Duodenal mucosa (tissue), 2 donors: ENCODE results near the gene IQGAP3.

Source experiments
- H3K27ac ChIP-seq: one replicate; pipeline ENCODE4 v1.7.0; 2013; ENCODE audit warnings: low read depth, low read length
- H3K27me3 ChIP-seq, 2 donors: one replicate each; pipeline ENCODE4 v1.7.0; 2013; ENCODE audit warnings: low read length in 2 of 2, control low read depth in 1 of 2; ENCODE audit not compliant: insufficient read depth in 2 of 2, control insufficient read depth in 1 of 2
- H3K36me3 ChIP-seq, 2 donors: one replicate each; pipeline ENCODE4 v1.7.0; 2013; ENCODE audit warnings: low read length in 2 of 2, control low read depth in 1 of 2; ENCODE audit not compliant: insufficient read depth in 2 of 2, control insufficient read depth in 1 of 2
- H3K4me1 ChIP-seq, 2 donors: one replicate each; pipeline ENCODE4 v1.7.0; 2013; ENCODE audit warnings: low read length in 2 of 2, control low read depth in 1 of 2; ENCODE audit not compliant: insufficient read depth in 2 of 2, control insufficient read depth in 1 of 2
- H3K4me3 ChIP-seq, 2 donors: one replicate each; pipeline ENCODE4 v1.7.0; 2013; ENCODE audit warnings: low read length in 2 of 2, low read depth in 1 of 2
- H3K9ac ChIP-seq, 2 donors: one replicate each; pipeline ENCODE4 v1.7.0; 2013; ENCODE audit warnings: low read length in 2 of 2, low read depth in 1 of 2
- H3K9me3 ChIP-seq, 2 donors: one replicate each; pipeline ENCODE4 v1.7.0; 2013; ENCODE audit warnings: low read length in 2 of 2, control low read depth in 1 of 2; ENCODE audit not compliant: control insufficient read depth in 1 of 2

Gene IQGAP3

DNA sequence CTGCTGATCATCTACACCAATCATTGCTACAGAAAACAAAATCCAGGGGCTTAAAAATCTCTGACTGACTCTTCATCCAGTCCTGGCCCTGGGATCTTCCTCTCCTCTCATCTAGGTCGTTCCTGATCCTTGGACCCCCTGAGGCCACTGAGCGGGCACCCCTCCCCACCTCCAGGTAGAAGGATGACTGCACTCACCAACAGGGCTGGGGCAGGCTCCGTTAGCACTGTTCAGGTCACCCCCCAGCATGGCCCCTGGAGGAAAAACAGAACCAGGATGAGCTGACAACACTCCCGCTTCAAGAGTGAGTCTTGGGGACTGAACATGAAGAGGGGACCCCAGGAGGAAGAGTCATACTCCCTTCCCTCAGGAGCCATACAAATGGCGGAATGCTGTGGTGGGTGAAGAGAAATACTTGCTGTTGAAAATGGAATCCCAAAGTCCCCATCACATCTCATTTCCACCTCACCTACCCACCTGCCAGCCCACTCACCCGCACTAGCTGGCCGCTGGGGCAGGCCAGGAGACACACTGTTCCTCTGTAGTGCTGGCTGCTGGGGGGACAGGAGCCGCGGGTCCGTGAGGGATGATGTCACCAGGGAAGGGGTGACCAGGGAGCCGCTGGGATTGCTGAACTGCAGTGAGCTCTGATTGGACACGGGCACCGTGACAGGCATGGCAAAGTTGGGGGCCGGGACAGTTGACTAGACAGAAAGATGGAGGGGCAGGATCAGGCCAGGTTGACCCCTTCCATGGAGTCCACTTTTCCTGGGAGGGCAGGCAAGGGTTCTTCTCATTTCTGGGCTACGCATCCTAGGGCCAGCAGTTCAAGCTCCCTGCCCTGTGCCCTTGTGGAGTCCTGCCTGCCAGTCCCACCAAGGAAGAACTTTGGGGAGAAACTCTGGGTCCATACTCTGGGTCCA, 93.0 kb downstream of the IQGAP3 start:
- Histone ChIP-seq H3K4me3 (no peak overlapping the region), H3K9me3 (no peaks in the 10 kb centered on the region), H3K27ac (no peak overlapping the region), H3K9ac (no peak overlapping the region), H3K4me1 (peaks cover 21 to 45% of the 10 kb centered on the region in 2 donors), H3K36me3 (peaks cover 75 to 94% of the 10 kb centered on the region in 2 donors), H3K27me3 (no peaks in the 10 kb centered on the region)

DNA sequence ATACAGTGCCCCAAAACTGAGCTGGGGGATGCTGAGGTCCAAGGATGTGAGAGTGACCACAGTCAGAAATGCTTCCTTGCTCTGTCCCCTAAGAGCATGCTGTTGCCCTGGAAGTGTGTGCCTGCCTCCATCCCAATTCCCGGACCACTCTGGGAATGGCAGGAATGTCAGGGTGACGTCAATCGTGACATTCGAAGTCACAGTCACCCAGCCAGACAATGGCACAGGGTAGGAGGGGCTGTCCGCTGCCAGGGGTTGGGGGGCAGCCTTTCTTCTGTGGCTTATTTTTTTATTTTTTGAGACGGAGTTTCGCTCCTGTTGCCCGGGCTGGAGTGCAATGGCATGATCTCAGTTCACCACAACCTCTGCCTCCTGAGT, 94.1 kb downstream of the IQGAP3 start:
- Histone ChIP-seq H3K9me3 (no peaks in the 10 kb centered on the region), H3K4me3 (no peak overlapping the region), H3K27me3 (no peaks in the 10 kb centered on the region), H3K36me3 (peaks cover 86 to 99% of the 10 kb centered on the region in 2 donors), H3K4me1 (peaks cover 21 to 42% of the 10 kb centered on the region in 2 donors), H3K9ac (no peak overlapping the region), H3K27ac (no peak overlapping the region)

DNA sequence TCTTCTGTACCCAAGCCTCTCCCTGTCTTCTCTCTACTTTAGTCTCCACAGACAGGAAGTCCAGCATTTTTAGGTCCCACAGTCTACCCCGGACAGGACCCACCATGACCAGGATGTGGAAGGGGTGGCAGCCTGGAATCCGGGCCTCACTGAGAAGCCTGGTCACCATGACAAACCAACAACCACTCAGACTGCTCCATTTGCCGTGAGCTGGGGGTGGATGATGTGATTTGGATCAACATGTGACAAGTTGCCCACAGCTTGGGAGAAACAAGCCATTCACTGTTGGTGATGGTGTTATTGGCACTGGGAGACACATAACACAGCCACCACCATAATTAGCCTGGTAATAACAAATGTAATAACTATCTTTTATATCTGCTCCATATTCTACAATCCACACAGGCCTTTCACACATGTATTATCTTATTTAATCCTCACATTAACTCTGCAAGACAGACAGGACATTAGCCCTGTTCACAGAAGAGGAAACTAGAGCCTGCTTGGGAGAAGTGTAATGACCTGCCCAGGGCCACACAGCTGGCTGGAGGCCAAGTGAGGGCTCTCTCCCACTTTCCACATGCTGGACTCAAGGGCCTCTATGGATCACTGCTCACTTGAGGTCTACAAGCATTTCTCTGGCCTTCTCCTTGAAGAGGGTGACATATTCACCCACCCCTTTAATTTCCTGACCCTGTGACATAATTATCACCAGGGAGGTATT, 94.7 kb downstream of the IQGAP3 start:
- no peak overlapping the region for H3K4me3 ChIP-seq
- no peaks in the 10 kb centered on the region for H3K27me3 ChIP-seq
- peaks cover 82 to 97% of the 10 kb centered on the region in 2 donors for H3K36me3 ChIP-seq
- no peaks in the 10 kb centered on the region for H3K9me3 ChIP-seq
- H3K27ac ChIP-seq: peak overlapping the region; percentile 46
- H3K9ac ChIP-seq: no peak overlapping the region
- H3K4me1 ChIP-seq: peaks cover 21 to 42% of the 10 kb centered on the region in 2 donors

DNA sequence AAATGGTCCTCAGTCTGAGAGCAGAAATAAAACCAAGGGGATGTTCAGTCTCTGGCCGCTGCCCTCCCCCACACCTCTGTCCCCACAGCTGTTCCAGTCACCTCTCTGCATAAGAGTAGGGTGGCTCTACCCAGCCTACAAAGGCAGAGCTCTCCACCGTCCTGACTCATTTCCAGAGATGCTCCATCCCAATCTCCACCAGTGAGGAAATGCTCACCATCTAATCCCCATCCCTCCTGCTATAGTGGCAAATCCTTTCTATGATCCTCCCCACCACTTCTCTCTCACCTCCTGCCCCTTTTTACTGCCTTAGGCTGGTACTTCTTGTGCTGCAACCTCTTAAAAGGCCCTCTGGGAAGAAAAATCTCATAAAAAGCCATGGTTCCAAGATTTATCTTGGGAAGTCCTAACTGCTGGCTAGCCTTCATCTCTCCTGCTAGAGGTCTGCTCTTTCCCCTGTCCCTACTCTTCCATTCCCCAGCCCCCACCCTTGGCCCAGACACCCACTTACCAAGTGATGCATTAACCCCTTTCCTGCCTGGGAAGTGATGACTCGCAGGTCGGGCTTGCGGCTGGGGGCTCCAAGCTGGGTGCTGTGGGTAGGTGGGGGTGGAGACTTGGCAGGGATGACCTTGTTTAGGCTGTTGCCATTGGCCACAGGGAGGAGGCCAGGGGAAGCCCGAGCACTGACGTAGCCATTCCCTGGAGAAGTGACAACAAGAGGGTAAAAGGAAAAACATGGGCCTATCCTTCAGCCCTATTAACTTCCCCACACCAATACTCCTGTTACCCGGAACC, 95.7 kb downstream of the IQGAP3 start:
- Histone ChIP-seq H3K27me3 (no peaks in the 10 kb centered on the region), H3K9me3 (no peaks in the 10 kb centered on the region), H3K4me1 (peaks cover 26 to 36% of the 10 kb centered on the region in 2 donors), H3K36me3 (peaks cover 78 to 94% of the 10 kb centered on the region in 2 donors), H3K9ac (no peak overlapping the region), H3K4me3 (no peak overlapping the region), H3K27ac (peak overlapping the region; percentile 79)

DNA sequence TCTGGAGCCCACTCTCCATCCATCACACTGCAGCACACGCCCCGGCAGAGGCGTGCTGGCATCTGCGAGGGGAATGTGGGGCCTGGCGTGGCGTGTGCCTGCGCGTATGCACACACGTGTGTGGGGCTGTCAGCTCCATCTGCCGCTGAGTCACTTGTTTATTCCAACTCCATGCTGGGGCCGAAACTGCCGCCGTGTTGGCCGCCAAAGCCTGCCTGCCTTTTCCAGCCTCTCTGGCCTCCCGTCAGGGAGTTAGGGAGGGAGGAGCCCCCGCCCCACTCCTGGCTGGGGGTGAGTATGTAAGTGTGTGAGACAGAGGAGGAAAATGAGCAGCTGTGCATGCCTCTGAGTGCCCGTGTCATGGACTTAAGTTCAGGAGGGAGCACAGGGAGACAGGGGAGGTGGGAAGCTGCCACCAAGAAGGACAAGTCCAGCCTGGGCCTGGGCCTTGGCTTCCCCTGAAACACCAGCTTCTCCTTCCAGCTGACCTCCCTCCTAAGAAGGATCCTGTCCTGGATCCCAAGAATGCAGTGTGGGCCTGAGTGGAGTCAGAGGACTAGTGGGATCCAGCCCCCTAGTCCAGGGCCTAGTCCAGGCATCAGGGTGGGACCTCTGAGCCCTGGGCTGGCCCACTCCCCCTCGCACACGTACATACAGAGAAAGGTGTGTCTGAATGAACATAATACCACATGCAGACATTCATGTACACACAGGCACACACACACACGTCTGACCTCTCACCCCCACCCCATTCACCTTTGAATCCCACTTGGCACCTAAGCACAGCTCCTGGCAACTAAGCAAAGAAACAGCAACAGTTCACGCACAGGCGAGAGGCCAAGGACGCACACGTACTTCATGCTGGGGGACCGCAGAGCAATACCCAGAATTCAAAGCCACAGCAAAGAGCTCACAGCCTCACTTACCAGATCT, 96.5 kb downstream of the IQGAP3 start:
- Histone ChIP-seq H3K9me3 (no peaks in the 10 kb centered on the region), H3K27me3 (no peaks in the 10 kb centered on the region), H3K9ac (no peak overlapping the region), H3K4me1 (peaks cover 23 to 30% of the 10 kb centered on the region in 2 donors), H3K27ac (peak overlapping the region; percentile 79), H3K36me3 (peaks cover 71 to 90% of the 10 kb centered on the region in 2 donors), H3K4me3 (no peak overlapping the region)
